Naive thymus-derived CD8-positive, alpha-beta T cell (primary cell): Measurements from ENCODE around the gene CDAN1. TPM values are rescaled to one million over a fixed set of nuclear protein-coding genes. Genes with fewer than 3 reads are reported as not detected.

Source experiments
- ATAC-seq, 2 donors: fragments of 150-1000 bp; cut with Tn5 transposase in 1 of 2; sonication (Bioruptor Pico), chemical (Tn5 transposase) in 1 of 2; 1 replicate in 1 of 2; 2 replicates in 1 of 2; pipeline ENCODE4 v1.10.0; 2021; ENCODE audit warnings: mild to moderate bottlenecking in 2 of 2, moderate library complexity in 2 of 2
- POLR2A ChIA-PET: fragments of 350-600 bp; sonication (Branson Sonifier 250); formaldehyde crosslinking; loops from one replicate; lab custom pipeline; 2021; ENCODE audit warnings: antibody characterized with exemption; lab: Charles Lee
- DNase-seq, 10 donors: peaks; one replicate each; pipeline versions ENCODE4 v3.0.0 to v3.0.0-alpha.2; 2020 to 2022
- H3K27ac Mint-ChIP-seq, 10 donors: one replicate each; pipeline ENCODE4 v1.8.0; 2020 to 2022; ENCODE audit warnings: mild to moderate bottlenecking in 10 of 10, mixed read lengths in 10 of 10, moderate library complexity in 4 of 10, inconsistent platforms in 1 of 10
- H3K27me3 Mint-ChIP-seq, 5 donors: one replicate each; pipeline ENCODE4 v1.8.0; 2021 to 2022; ENCODE audit warnings: mixed read lengths in 5 of 5
- H3K36me3 Mint-ChIP-seq, 3 donors: one replicate each; pipeline ENCODE4 v1.8.0; 2020 to 2022; ENCODE audit warnings: mixed read lengths in 3 of 3, mild to moderate bottlenecking in 2 of 3, inconsistent platforms in 1 of 3
- H3K4me1 Mint-ChIP-seq, 4 donors: one replicate each; pipeline ENCODE4 v1.8.0; 2021 to 2022; ENCODE audit warnings: mixed read lengths in 4 of 4
- H3K4me3 Mint-ChIP-seq, 10 donors: one replicate each; pipeline ENCODE4 v1.8.0; 2020 to 2022; ENCODE audit warnings: mild to moderate bottlenecking in 10 of 10, mixed read lengths in 10 of 10, moderate library complexity in 6 of 10, inconsistent platforms in 1 of 10
- H3K9me3 Mint-ChIP-seq, 9 donors: one replicate each; pipeline ENCODE4 v1.8.0; 2020 to 2022; ENCODE audit warnings: mixed read lengths in 9 of 9, mild to moderate bottlenecking in 3 of 9, inconsistent platforms in 1 of 9, moderate library complexity in 1 of 9
- polyA plus RNA-seq, 3 donors: library from polyadenylated mRNA; unstranded; fragments of 300-500 nt; fragmentation: Illumina TruSeq; gene quantifications; one replicate each; pipeline ENCODE4 v1.2.3, GENCODE V29; 2021
- total RNA-seq, 8 experiments: library from RNA in 2 of 8; stranded (reverse) in 2 of 8; gene quantifications; one replicate each; pipeline ENCODE4 v1.2.3 and lab custom pipeline; 2021 to 2026

CDAN1 gene
- total and polyA plus RNA-seq, 5 experiments from 2014 or later = 4.1 to 37.3 (median 10.4) TPM

DNA sequence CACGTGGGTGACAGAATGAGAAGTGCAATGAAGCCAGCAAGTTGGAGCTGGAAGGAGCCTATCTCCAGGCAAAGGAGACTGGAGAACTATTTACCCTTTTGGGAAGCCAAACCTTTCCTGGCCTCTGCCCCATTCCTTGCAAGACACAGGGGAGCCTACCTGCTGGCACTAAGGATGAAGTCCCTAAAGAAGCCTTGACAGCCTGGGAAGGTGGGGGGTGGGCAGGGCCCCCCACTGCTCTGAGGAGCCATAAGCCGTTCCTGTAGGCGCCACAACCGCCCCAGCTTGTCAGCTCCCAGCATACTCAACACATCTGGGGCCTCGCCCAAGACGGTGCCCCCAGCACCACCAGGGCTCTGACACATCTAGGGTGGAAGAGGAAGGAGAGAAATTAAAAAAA is 5.5 kb downstream of the CDAN1 start:
- Mint-ChIP-seq H3K9me3 (no peaks in the 10 kb centered on the region), H3K36me3 (peaks cover 0 to 63% (median 12%) of the 10 kb centered on the region in 3 donors), H3K4me3 (no peak overlapping the region), H3K4me1 (peaks cover 9 to 23% (median 15%) of the 10 kb centered on the region in 4 donors), H3K27me3 (no peaks in the 10 kb centered on the region), H3K27ac (peak overlapping the region in 4 of 10 donors; percentile 5 to 67 (median 56))
- no peak for DNase-seq
- ATAC-seq = no peak
- POLR2A ChIA-PET = no interaction called here

GRCh38 chr15:42730536-42730935 is 6.4 kb downstream of the CDAN1 start:
- POLR2A ChIA-PET = interaction anchor here (0.5 kb wide), 1 partner anchor 23 kb away, joined by 5 read pairs; no protein-coding TSS in a partner anchor
- Mint-ChIP-seq H3K4me3 (no peak overlapping the region), H3K36me3 (peaks cover 0 to 72% (median 12%) of the 10 kb centered on the region in 3 donors)

GRCh38 chr15:42730135-42730534 is 6.8 kb downstream of the CDAN1 start:
- no peaks in the 10 kb centered on the region for H3K9me3 Mint-ChIP-seq
- H3K36me3 Mint-ChIP-seq = peaks cover 0 to 76% (median 15%) of the 10 kb centered on the region in 3 donors

More at GRCh38 chr15:42730536-42730935, 6.4 kb downstream of the CDAN1 start:
- Mint-ChIP-seq H3K9me3 (no peaks in the 10 kb centered on the region), H3K27me3 (no peaks in the 10 kb centered on the region), H3K27ac (no peak overlapping the region), H3K4me1 (peaks cover 6 to 16% (median 12%) of the 10 kb centered on the region in 4 donors)
- DNase-seq (no peak), ATAC-seq (no peak)

DNA sequence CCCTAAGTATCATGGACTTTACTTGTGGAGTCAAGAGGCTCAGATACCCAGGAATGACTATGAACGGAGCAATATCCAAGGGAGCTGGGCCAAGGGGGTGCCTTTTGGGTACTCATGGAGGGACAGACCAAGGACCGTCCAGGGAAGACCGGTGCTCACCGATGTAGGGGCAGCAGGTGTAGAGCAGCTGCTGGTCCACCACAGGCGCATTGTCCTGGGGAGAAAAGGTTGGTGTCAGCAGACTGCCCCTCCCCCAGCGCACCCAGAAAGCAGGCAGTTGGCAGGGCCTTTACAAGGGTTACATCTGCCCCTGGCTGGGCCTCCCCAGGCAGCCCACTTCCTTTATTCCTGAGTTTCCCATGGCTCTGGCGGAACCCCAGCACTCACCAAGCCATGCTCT is 7.5 kb downstream of the CDAN1 start:
- no peak for DNase-seq
- POLR2A ChIA-PET = no interaction called here
- H3K36me3 Mint-ChIP-seq = peaks cover 0 to 80% (median 19%) of the 10 kb centered on the region in 3 donors
- ATAC-seq = no peak
- H3K27me3 Mint-ChIP-seq = no peaks in the 10 kb centered on the region
- H3K4me1 Mint-ChIP-seq = peaks cover 0 to 10% (median 7%) of the 10 kb centered on the region in 4 donors
- no peaks in the 10 kb centered on the region for H3K9me3 Mint-ChIP-seq
- H3K27ac Mint-ChIP-seq = peak overlapping the region in 1 of 10 donors; percentile 4
- no peak overlapping the region for H3K4me3 Mint-ChIP-seq

More at GRCh38 chr15:42730135-42730534, 6.8 kb downstream of the CDAN1 start:
- DNase-seq (no peak), ATAC-seq (no peak)
- H3K27ac Mint-ChIP-seq = peak overlapping the region in 2 of 10 donors; percentile 73 to 80
- POLR2A ChIA-PET = interaction anchor here (0.5 kb wide), 1 partner anchor 23 kb away, joined by 5 read pairs; no protein-coding TSS in a partner anchor
- H3K27me3 Mint-ChIP-seq = no peaks in the 10 kb centered on the region
- no peak overlapping the region for H3K4me3 Mint-ChIP-seq
- peaks cover 3 to 12% (median 9%) of the 10 kb centered on the region in 4 donors for H3K4me1 Mint-ChIP-seq

DNA sequence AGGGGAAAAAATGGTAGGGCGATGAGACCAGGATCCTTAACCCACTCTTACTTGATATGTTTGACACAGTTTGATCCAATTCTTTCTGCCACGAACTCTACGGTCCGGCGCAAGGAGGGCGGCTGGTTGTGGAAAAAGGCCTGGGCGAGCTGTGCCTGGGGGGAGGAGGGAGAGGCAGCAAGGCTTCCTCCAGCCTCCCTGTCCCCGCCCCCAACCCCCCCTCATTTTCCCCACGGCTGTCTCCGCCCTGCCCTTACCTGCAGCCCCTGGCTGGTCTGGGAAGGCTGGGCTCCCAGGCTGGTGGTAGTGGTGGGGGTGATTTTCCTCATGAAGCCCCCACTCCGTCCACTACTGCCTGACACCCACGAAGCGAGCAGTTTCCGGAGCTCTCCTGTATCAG is 8.0 kb downstream of the CDAN1 start:
- POLR2A ChIA-PET = no interaction called here
- Mint-ChIP-seq H3K4me1 (peaks cover 0 to 6% (median 5%) of the 10 kb centered on the region in 4 donors), H3K4me3 (no peak overlapping the region), H3K27ac (no peak overlapping the region), H3K36me3 (peaks cover 0 to 82% (median 19%) of the 10 kb centered on the region in 3 donors), H3K27me3 (no peaks in the 10 kb centered on the region), H3K9me3 (no peaks in the 10 kb centered on the region)
- DNase-seq (no peak), ATAC-seq (no peak)

- Mint-ChIP-seq H3K27ac (no peak overlapping the region), H3K9me3 (no peaks in the 10 kb centered on the region), H3K4me1 (peaks cover 0 to 5% (median 5%) of the 10 kb centered on the region in 4 donors), H3K27me3 (no peaks in the 10 kb centered on the region), H3K4me3 (peak overlapping the region in 1 of 10 donors; percentile 24), H3K36me3 (peaks cover 0 to 82% (median 19%) of the 10 kb centered on the region in 3 donors)
- DNase-seq (no peak), ATAC-seq (no peak)
- POLR2A ChIA-PET = no interaction called here
These were observed 8.4 kb downstream of the CDAN1 start for GRCh38 chr15:42728560-42728959.

- Mint-ChIP-seq H3K27me3 (no peaks in the 10 kb centered on the region), H3K27ac (no peak overlapping the region), H3K36me3 (peaks cover 0 to 81% (median 19%) of the 10 kb centered on the region in 3 donors), H3K4me1 (peaks cover 0 to 5% (median 2%) of the 10 kb centered on the region in 4 donors), H3K9me3 (no peaks in the 10 kb centered on the region), H3K4me3 (no peak overlapping the region)
- no peak for DNase-seq
- no peak for ATAC-seq
- POLR2A ChIA-PET = interaction anchor here (2.6 kb wide), 1 partner anchor 9 kb away, joined by 7 read pairs; the partner anchor contains the start of gene CDAN1
These were observed 9.1 kb downstream of the CDAN1 start for GRCh38 chr15:42727750-42728381.

DNA sequence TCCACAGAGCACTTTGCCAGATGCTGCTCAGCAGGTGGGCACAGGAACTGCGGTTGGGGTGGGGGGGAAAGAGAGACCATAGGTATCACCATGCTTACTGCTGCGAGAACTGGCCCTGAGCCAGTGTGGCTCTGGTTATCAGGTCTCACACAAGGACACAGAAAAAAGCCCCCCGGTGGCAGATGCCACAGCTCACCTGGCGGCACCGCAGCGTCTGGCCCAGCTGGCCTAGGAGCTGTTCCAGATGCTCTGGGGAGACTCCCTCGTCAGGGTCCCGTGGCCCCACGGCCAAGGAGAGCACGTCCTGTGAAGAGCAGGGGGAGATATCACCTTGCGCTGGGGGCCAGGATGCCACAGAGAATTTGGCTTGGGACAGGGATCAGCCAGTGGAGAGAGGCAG is 10.8 kb downstream of the CDAN1 start:
- POLR2A ChIA-PET = interaction anchor here (2.6 kb wide), 1 partner anchor 10 kb away, joined by 7 read pairs; the partner anchor contains the start of gene CDAN1
- peaks cover 0 to 69% (median 13%) of the 10 kb centered on the region in 3 donors for H3K36me3 Mint-ChIP-seq
- H3K4me1 Mint-ChIP-seq = peaks cover 0 to under 1% (median 0%) of the 10 kb centered on the region in 4 donors
- no peak overlapping the region for H3K4me3 Mint-ChIP-seq
- no peaks in the 10 kb centered on the region for H3K27me3 Mint-ChIP-seq
- H3K9me3 Mint-ChIP-seq = no peaks in the 10 kb centered on the region
- no peak for DNase-seq
- peak overlapping the region in 2 of 10 donors; percentile 33 to 40 for H3K27ac Mint-ChIP-seq
- ATAC-seq = no peak

GRCh38 chr15:42725331-42725903 is 11.5 kb downstream of the CDAN1 start:
- H3K27ac Mint-ChIP-seq = peak overlapping the region in 2 of 10 donors; percentile 9 to 69
- no peaks in the 10 kb centered on the region for H3K9me3 Mint-ChIP-seq
- no peaks in the 10 kb centered on the region for H3K4me1 Mint-ChIP-seq
- POLR2A ChIA-PET = interaction anchor here (0.7 to 2.6 kb wide), 2 partner anchors 11 to 495 kb away, joined by 4 to 7 read pairs; partner anchors contain the start of gene CDAN1
- peaks cover 0 to 69% (median 12%) of the 10 kb centered on the region in 3 donors for H3K36me3 Mint-ChIP-seq
- H3K27me3 Mint-ChIP-seq = no peaks in the 10 kb centered on the region
- ATAC-seq (no peak), DNase-seq (no peak)
- H3K4me3 Mint-ChIP-seq = no peak overlapping the region

DNA sequence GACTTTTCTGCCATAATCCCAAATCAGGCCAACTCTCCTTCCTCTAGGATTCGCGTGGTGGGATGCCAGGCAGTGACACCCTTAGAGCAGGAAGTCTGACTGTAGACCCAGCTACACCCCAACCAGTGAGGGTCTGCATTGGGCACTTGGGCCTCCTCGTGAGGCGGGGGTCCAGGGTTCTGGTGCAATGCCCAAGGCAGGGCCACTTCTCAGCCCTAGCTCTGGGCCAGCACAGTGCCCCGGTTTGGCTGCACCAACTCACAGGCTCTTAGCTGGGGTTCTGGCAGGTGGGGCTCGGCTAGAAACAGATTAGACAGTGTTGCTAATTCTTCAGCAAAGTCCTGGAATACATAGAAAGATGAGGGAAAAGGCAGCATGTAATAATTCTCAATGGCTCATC is 12.7 kb downstream of the CDAN1 start:
- POLR2A ChIA-PET = no interaction called here
- H3K4me1 Mint-ChIP-seq = no peaks in the 10 kb centered on the region
- H3K27ac Mint-ChIP-seq = peak overlapping the region in 5 of 10 donors; percentile 1 to 59 (median 34)
- DNase-seq = no peak
- ATAC-seq = no peak
- H3K27me3 Mint-ChIP-seq = no peaks in the 10 kb centered on the region
- no peak overlapping the region for H3K4me3 Mint-ChIP-seq
- peaks cover 0 to 72% (median 6%) of the 10 kb centered on the region in 3 donors for H3K36me3 Mint-ChIP-seq
- H3K9me3 Mint-ChIP-seq = no peaks in the 10 kb centered on the region

- Mint-ChIP-seq H3K4me3 (no peak overlapping the region), H3K27ac (peak overlapping the region in 7 of 10 donors; percentile 8 to 76 (median 44)), H3K9me3 (no peaks in the 10 kb centered on the region), H3K4me1 (no peaks in the 10 kb centered on the region), H3K27me3 (no peaks in the 10 kb centered on the region), H3K36me3 (peaks cover 0 to 66% (median 6%) of the 10 kb centered on the region in 3 donors)
- DNase-seq (no peak), ATAC-seq (no peak)
- POLR2A ChIA-PET = no interaction called here
These were observed 13.9 kb downstream of the CDAN1 start for GRCh38 chr15:42723068-42723467.

GRCh38 chr15:42721916-42722315 is 15.0 kb downstream of the CDAN1 start:
- Mint-ChIP-seq H3K4me1 (no peaks in the 10 kb centered on the region), H3K9me3 (no peaks in the 10 kb centered on the region), H3K27me3 (no peaks in the 10 kb centered on the region), H3K4me3 (no peak overlapping the region), H3K36me3 (peaks cover 0 to 59% (median 6%) of the 10 kb centered on the region in 3 donors), H3K27ac (peak overlapping the region in 1 of 10 donors; percentile 55)
- POLR2A ChIA-PET = no interaction called here
- ATAC-seq (no peak), DNase-seq (no peak)

DNA sequence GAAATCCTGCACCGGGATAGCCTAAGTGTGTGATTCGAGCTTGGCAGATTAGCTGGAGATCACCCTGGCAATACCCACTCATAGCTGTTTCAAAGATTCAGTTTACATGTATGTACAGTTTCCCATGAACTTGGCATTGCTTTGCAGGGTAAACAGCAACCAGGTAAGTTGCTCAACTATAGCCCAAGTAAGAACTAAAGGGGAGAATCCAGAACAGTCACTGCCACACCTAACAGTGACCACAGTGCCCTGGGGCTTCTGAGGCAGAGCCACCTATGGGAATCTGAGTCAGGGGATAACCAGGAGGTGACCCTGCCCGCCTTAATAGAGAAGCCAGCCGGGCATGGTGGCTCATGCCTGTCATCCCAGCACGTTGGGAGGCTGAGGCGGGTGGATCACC is 15.9 kb downstream of the CDAN1 start:
- no peak for ATAC-seq
- Mint-ChIP-seq H3K4me3 (no peak overlapping the region), H3K4me1 (no peaks in the 10 kb centered on the region), H3K36me3 (peaks cover 0 to 50% (median 6%) of the 10 kb centered on the region in 3 donors), H3K27me3 (no peaks in the 10 kb centered on the region), H3K27ac (peak overlapping the region in 4 of 10 donors; percentile 7 to 70 (median 58)), H3K9me3 (no peaks in the 10 kb centered on the region)
- DNase-seq = no peak
- POLR2A ChIA-PET = no interaction called here
